HepG2 (cell line): Measurements from ENCODE around the gene NDUFAF5. TPM values are rescaled to one million over a fixed set of nuclear protein-coding genes. Genes with fewer than 3 reads are reported as not detected.

Source experiments
- FOXP4 ChIP-seq: sonication (generic); formaldehyde crosslinking; IDR thresholded peaks from 2 replicates; pipeline ENCODE4 v1.4.0; 2020; ENCODE audit warnings: missing genetic modification reagents
- GATA4 ChIP-seq: sonication (generic); IDR thresholded peaks from 2 replicates; pipeline ENCODE4 v1.6.1; 2016; ENCODE audit warnings: antibody characterized with exemption, low read depth, borderline replicate concordance
- KLF13 ChIP-seq: sonication (generic); formaldehyde crosslinking; IDR thresholded peaks from 2 replicates; pipeline ENCODE4 v1.4.0; 2020; ENCODE audit warnings: mild to moderate bottlenecking, missing genetic modification reagents
- NR2F2 ChIP-seq: IDR thresholded peaks from 2 replicates; pipeline ENCODE4 v1.6.1; 2012; ENCODE audit warnings: low read depth, inconsistent platforms, borderline replicate concordance
- PITX1 ChIP-seq: sonication (generic); formaldehyde crosslinking; IDR thresholded peaks from 2 replicates; pipeline ENCODE4 v1.5.1; 2020; ENCODE audit warnings: mild to moderate bottlenecking, missing genetic modification reagents
- PRDM10 ChIP-seq: sonication (generic); formaldehyde crosslinking; IDR thresholded peaks from 2 replicates; pipeline ENCODE4 v1.4.0; 2020; ENCODE audit warnings: low read depth, missing genetic modification reagents
- PRMT3 ChIP-seq: sonication (generic); formaldehyde crosslinking; IDR thresholded peaks from 2 replicates; pipeline ENCODE4 v1.8.1; 2022; ENCODE audit warnings: low read depth, mild to moderate bottlenecking, moderate library complexity, missing genetic modification reagents, borderline replicate concordance
- SMYD3 ChIP-seq: sonication (generic); formaldehyde crosslinking; IDR thresholded peaks from 2 replicates; pipeline ENCODE4 v1.8.1; 2023; ENCODE audit warnings: mild to moderate bottlenecking, missing genetic modification reagents
- YEATS4 ChIP-seq: sonication (generic); formaldehyde crosslinking; IDR thresholded peaks from 2 replicates; pipeline ENCODE4 v1.4.0; 2020; ENCODE audit warnings: missing genetic modification reagents, borderline replicate concordance
- ZBTB34 ChIP-seq: sonication (generic); formaldehyde crosslinking; IDR thresholded peaks from 2 replicates; pipeline ENCODE4 v1.8.0; 2022; ENCODE audit warnings: mild to moderate bottlenecking, missing genetic modification reagents
- ZEB1 ChIP-seq: IDR thresholded peaks from 2 replicates; pipeline ENCODE4 v1.6.1; 2012; ENCODE audit warnings: mild to moderate bottlenecking, low read depth, inconsistent platforms; ENCODE audit not compliant: insufficient replicate concordance
- ZNF850 ChIP-seq: sonication (generic); formaldehyde crosslinking; conservative IDR thresholded peaks from 2 replicates; pipeline ENCODE4 v1.9.0; 2021; ENCODE audit warnings: mild to moderate bottlenecking, missing genetic modification reagents
- polyA plus RNA-seq, 8 experiments: library from polyadenylated mRNA; depleted of rRNA in 3 of 8; stranded (reverse) in 7 of 8; unstranded in 1 of 8; fragments of >200 nt; fragmentation: Illumina TruSeq in 4 of 8; extraction: Trizol in 4 of 8; gene quantifications; 2 replicates each; pipeline versions ENCODE4 v1.2.1 to v1.2.3, GENCODE V29; 2011 to 2016; ENCODE audit warnings: low read depth in 4 of 8, missing spikeins in 1 of 8, mixed read lengths in 1 of 8; ENCODE audit not compliant: insufficient read depth in 1 of 8
- total RNA-seq, 5 experiments: library from RNA; depleted of rRNA; stranded (reverse); fragments of >200 nt; fragmentation: Illumina TruSeq; extraction: Trizol; gene quantifications; 2 replicates each; pipeline ENCODE4 v1.2.3, GENCODE V29; 2016; ENCODE audit warnings: low read depth in 1 of 5
- TF ChIP-seq, protein P1 (sequence below): sonication (generic); formaldehyde crosslinking; IDR thresholded peaks from 2 replicates; pipeline ENCODE4 v1.8.0; 2022; ENCODE audit warnings: mild to moderate bottlenecking, missing genetic modification reagents, moderate library complexity
- TF ChIP-seq, protein P2 (sequence below): sonication (generic); formaldehyde crosslinking; IDR thresholded peaks from 2 replicates; pipeline ENCODE4 v1.4.0; 2020; ENCODE audit warnings: mild to moderate bottlenecking, missing genetic modification reagents, borderline replicate concordance

NDUFAF5 gene
- total and polyA plus RNA-seq, 2 of the 13 experiments (the other 11 are each of a cell fraction or from before 2014, with no cell fraction given) = 23.1 to 66.7 TPM

GRCh38 chr20:13784271-13784892 lies 446 bp upstream of the NDUFAF5 start (continued):
- TF ChIP-seq, protein P1, sequence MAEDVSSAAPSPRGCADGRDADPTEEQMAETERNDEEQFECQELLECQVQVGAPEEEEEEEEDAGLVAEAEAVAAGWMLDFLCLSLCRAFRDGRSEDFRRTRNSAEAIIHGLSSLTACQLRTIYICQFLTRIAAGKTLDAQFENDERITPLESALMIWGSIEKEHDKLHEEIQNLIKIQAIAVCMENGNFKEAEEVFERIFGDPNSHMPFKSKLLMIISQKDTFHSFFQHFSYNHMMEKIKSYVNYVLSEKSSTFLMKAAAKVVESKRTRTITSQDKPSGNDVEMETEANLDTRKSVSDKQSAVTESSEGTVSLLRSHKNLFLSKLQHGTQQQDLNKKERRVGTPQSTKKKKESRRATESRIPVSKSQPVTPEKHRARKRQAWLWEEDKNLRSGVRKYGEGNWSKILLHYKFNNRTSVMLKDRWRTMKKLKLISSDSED (CRISPR knock-in tag) = 0 out of 2 replicates have a peak, but pooled peaks have one; percentile 22
- TF ChIP-seq ZBTB34 (CRISPR knock-in tag) (peak; percentile 68; the same call in 1 of the 2 replicates), PRDM10 (CRISPR knock-in tag) (no peak), GATA4 (peak; percentile 87; the same call in 1 of the 2 replicates), YEATS4 (no peak), FOXP4 (no peak), PRMT3 (CRISPR knock-in tag) (peak; percentile 97), PITX1 (CRISPR knock-in tag) (no peak), NR2F2 (peak; percentile 62; the same call in 1 of the 2 replicates), KLF13 (CRISPR knock-in tag) (no peak), ZEB1 (peak; percentile 5), SMYD3 (CRISPR knock-in tag) (peak; percentile 95), ZNF850 (0 out of 2 replicates have a peak, but pooled peaks have one; percentile 61)
- TF ChIP-seq, protein P2, sequence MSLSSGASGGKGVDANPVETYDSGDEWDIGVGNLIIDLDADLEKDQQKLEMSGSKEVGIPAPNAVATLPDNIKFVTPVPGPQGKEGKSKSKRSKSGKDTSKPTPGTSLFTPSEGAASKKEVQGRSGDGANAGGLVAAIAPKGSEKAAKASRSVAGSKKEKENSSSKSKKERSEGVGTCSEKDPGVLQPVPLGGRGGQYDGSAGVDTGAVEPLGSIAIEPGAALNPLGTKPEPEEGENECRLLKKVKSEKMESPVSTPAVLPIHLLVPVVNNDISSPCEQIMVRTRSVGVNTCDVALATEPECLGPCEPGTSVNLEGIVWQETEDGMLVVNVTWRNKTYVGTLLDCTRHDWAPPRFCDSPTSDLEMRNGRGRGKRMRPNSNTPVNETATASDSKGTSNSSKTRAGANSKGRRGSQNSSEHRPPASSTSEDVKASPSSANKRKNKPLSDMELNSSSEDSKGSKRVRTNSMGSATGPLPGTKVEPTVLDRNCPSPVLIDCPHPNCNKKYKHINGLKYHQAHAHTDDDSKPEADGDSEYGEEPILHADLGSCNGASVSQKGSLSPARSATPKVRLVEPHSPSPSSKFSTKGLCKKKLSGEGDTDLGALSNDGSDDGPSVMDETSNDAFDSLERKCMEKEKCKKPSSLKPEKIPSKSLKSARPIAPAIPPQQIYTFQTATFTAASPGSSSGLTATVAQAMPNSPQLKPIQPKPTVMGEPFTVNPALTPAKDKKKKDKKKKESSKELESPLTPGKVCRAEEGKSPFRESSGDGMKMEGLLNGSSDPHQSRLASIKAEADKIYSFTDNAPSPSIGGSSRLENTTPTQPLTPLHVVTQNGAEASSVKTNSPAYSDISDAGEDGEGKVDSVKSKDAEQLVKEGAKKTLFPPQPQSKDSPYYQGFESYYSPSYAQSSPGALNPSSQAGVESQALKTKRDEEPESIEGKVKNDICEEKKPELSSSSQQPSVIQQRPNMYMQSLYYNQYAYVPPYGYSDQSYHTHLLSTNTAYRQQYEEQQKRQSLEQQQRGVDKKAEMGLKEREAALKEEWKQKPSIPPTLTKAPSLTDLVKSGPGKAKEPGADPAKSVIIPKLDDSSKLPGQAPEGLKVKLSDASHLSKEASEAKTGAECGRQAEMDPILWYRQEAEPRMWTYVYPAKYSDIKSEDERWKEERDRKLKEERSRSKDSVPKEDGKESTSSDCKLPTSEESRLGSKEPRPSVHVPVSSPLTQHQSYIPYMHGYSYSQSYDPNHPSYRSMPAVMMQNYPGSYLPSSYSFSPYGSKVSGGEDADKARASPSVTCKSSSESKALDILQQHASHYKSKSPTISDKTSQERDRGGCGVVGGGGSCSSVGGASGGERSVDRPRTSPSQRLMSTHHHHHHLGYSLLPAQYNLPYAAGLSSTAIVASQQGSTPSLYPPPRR = peak; percentile 67; the same call in 1 of the 2 replicates
